ENCODE results near the gene FGF22.
A peak's percentile ranks its signal among the peaks of the same experiment; 100 is the strongest.

Gene FGF22

GRCh38 chr19:644789-645188 is 5.1 kb downstream of the FGF22 start:
- no peak for DNase-seq

- no peak for DNase-seq
Measured at GRCh38 chr19:645912-646778, 6.5 kb downstream of the FGF22 start.

- no peak for DNase-seq
Measured at GRCh38 chr19:646779-647565, 7.3 kb downstream of the FGF22 start.

- DNase-seq: no peak
Measured at GRCh38 chr19:647566-648284, 8.0 kb downstream of the FGF22 start.

- no peak for DNase-seq
Measured at GRCh38 chr19:648305-648704, 8.6 kb downstream of the FGF22 start.

- no peak for DNase-seq
Measured at GRCh38 chr19:648904-649801, 9.5 kb downstream of the FGF22 start.

- no peak for DNase-seq
Measured at GRCh38 chr19:650121-650520, 10.4 kb downstream of the FGF22 start.

GRCh38 chr19:651114-651818 is 11.6 kb downstream of the FGF22 start:
- no peak for DNase-seq

GRCh38 chr19:651991-652390 is 12.3 kb downstream of the FGF22 start:
- no peak for DNase-seq

GRCh38 chr19:652467-653389 is 13.0 kb downstream of the FGF22 start:
- DNase-seq: no peak

- DNase-seq: no peak
Measured at GRCh38 chr19:653425-653824, 13.7 kb downstream of the FGF22 start.

GRCh38 chr19:655691-656090 is 16.0 kb downstream of the FGF22 start:
- DNase-seq: no peak

- no peak for DNase-seq
Measured at GRCh38 chr19:656751-657559, 17.3 kb downstream of the FGF22 start.

- no peak for DNase-seq
Measured at GRCh38 chr19:657611-658010, 17.9 kb downstream of the FGF22 start.

- no peak for DNase-seq
Measured at GRCh38 chr19:658059-658839, 18.6 kb downstream of the FGF22 start.

- peak; percentile 38 for DNase-seq
Measured at GRCh38 chr19:658916-659839, 19.5 kb downstream of the FGF22 start.

GRCh38 chr19:660793-661426 is 21.2 kb downstream of the FGF22 start:
- no peak for DNase-seq
